SK-N-SH (cell line): Measurements from ENCODE around the gene CYLD. TPM values are rescaled to one million over a fixed set of nuclear protein-coding genes. Genes with fewer than 3 reads are reported as not detected.

Source experiments
- CTCF ChIA-PET: fragments of 300-600, 350-600 bp; formaldehyde crosslinking; extraction: SDS; loops from one replicate; lab custom pipeline; 2021; lab: Yijun Ruan, JAX
- POLR2A ChIA-PET: fragments of 350-600 bp; sonication (Branson Sonifier 250); formaldehyde crosslinking; extraction: SDS; loops from one replicate; lab custom pipeline; 2020; ENCODE audit warnings: antibody characterized with exemption, inconsistent platforms; lab: Yijun Ruan, JAX
- DNase-seq: peaks from one replicate; pipeline ENCODE4 v3.0.0; 2012
- H2AFZ ChIP-seq: fragments of 200-600 bp; sonication (generic); 2 replicates; pipeline ENCODE4 v1.8.1; 2016; ENCODE audit warnings: antibody characterized with exemption, mild to moderate bottlenecking, low read depth
- H3F3A ChIP-seq: fragments of 200-600 bp; sonication (generic); replicated peaks from 2 replicates; pipeline ENCODE3; 2016; ENCODE audit warnings: antibody characterized with exemption, mild to moderate bottlenecking; ENCODE audit not compliant: insufficient read depth
- H3K27ac ChIP-seq, 2 experiments: fragments of 200-500 bp in 1 of 2; fragments of 200-600 bp in 1 of 2; sonication (Bioruptor generic) in 1 of 2; sonication (generic), shearing (Covaris generic) in 1 of 2; 2 replicates each; pipeline versions ENCODE4 v1.5.1 to v1.6.1; 2014 to 2016; ENCODE audit warnings: low read depth in 2 of 2, inconsistent platforms in 1 of 2, low read length in 1 of 2, mild to moderate bottlenecking in 1 of 2, mixed read lengths in 1 of 2
- H3K27me3 ChIP-seq: fragments of 200-600 bp; sonication (generic), shearing (Covaris generic); 2 replicates; pipeline ENCODE4 v1.6.1; 2016; ENCODE audit warnings: mixed run types; ENCODE audit not compliant: insufficient read depth
- H3K36me3 ChIP-seq, 2 experiments: fragments of 200-500 bp in 1 of 2; fragments of 200-600 bp in 1 of 2; sonication (Bioruptor generic) in 1 of 2; sonication (generic) in 1 of 2; replicated peaks in 1 of 2; 2 replicates each; pipeline versions ENCODE3 to v1.5.1; 2014 to 2016; ENCODE audit warnings: low read length in 1 of 2, mild to moderate bottlenecking in 1 of 2; ENCODE audit not compliant: insufficient read depth in 2 of 2, control insufficient read depth in 1 of 2
- H3K4me1 ChIP-seq, 2 experiments: fragments of 200-500 bp in 1 of 2; fragments of 200-600 bp in 1 of 2; sonication (Bioruptor generic) in 1 of 2; sonication (generic), shearing (Covaris generic) in 1 of 2; 2 replicates each; pipeline versions ENCODE4 v1.5.1 to v1.6.1; 2014 to 2016; ENCODE audit warnings: low read depth in 1 of 2, low read length in 1 of 2, mixed run types in 1 of 2; ENCODE audit not compliant: insufficient read depth in 2 of 2, control insufficient read depth in 1 of 2
- H3K4me2 ChIP-seq: fragments of 200-600 bp; sonication (generic), shearing (Covaris generic); 2 replicates; pipeline ENCODE4 v1.6.1; 2017; ENCODE audit warnings: mixed run types
- H3K4me3 ChIP-seq, 2 experiments: fragments of 200-500 bp in 1 of 2; fragments of 200-600 bp in 1 of 2; sonication (Bioruptor generic) in 1 of 2; sonication (generic), shearing (Covaris generic) in 1 of 2; 2 replicates each; pipeline versions ENCODE4 v1.5.1 to v1.8.1; 2014 to 2016; ENCODE audit warnings: low read depth in 2 of 2, inconsistent platforms in 1 of 2, low read length in 1 of 2, mild to moderate bottlenecking in 1 of 2, mixed read lengths in 1 of 2, moderate library complexity in 1 of 2
- H3K79me2 ChIP-seq: fragments of 200-600 bp; sonication (generic); 2 replicates; pipeline ENCODE4 v1.8.1; 2017; ENCODE audit warnings: mild to moderate bottlenecking; ENCODE audit not compliant: insufficient read depth
- H3K9ac ChIP-seq: fragments of 200-600 bp; sonication (generic); 2 replicates; pipeline ENCODE4 v1.6.1; 2017; ENCODE audit warnings: mixed run types
- H3K9me2 ChIP-seq: fragments of 200-600 bp; sonication (generic); 2 replicates; pipeline ENCODE4 v1.6.1; 2017; ENCODE audit warnings: mixed run types
- H3K9me3 ChIP-seq: fragments of 200-600 bp; sonication (generic); 2 replicates; pipeline ENCODE4 v1.6.1; 2017; ENCODE audit warnings: mixed run types, mild to moderate bottlenecking, moderate library complexity
- H4K20me1 ChIP-seq: fragments of 200-600 bp; sonication (generic); 2 replicates; pipeline ENCODE4 v1.6.1; 2017; ENCODE audit warnings: mild to moderate bottlenecking, mixed run types; ENCODE audit not compliant: insufficient read depth
- EZH2phosphoT487 ChIP-seq: fragments of 200-600 bp; sonication (generic); IDR thresholded peaks from 2 replicates; pipeline ENCODE4 v1.6.1; 2017; ENCODE audit warnings: low read depth, mixed run types, mild to moderate bottlenecking, antibody characterized with exemption, moderate library complexity, borderline replicate concordance
- FOXJ3 ChIP-seq: sonication (generic); formaldehyde crosslinking; IDR thresholded peaks from 2 replicates; pipeline ENCODE4 v1.5.1; 2020; ENCODE audit warnings: mild to moderate bottlenecking, missing genetic modification reagents
- GABPA ChIP-seq: IDR thresholded peaks from 2 replicates; pipeline ENCODE4 v1.4.0; 2012; ENCODE audit warnings: low read depth, mild to moderate bottlenecking
- NFIC ChIP-seq: IDR thresholded peaks from 2 replicates; pipeline ENCODE4 v1.4.0; 2012; ENCODE audit warnings: borderline replicate concordance
- RAD21 ChIP-seq: IDR thresholded peaks from 2 replicates; pipeline ENCODE4 v1.6.1; 2012; ENCODE audit warnings: mild to moderate bottlenecking, low read length
- RFX5 ChIP-seq: IDR thresholded peaks from 2 replicates; pipeline ENCODE4 v1.6.1; 2012; ENCODE audit warnings: mild to moderate bottlenecking, improper control_type of control experiment, low read length
- TAF1 ChIP-seq: IDR thresholded peaks from 2 replicates; pipeline ENCODE4 v1.6.1; 2012; ENCODE audit warnings: low read depth, mild to moderate bottlenecking, low read length, moderate library complexity, borderline replicate concordance
- WGBS: methylation state at CpG from one replicate; pipeline ENCODE4 v1.1.6; 2017; ENCODE audit warnings: low lambda C conversion rate; 5-methylcytosine and 5-hydroxymethylcytosine counted together
- polyA plus RNA-seq, 3 experiments: library from polyadenylated mRNA; depleted of rRNA; stranded (reverse); fragments of >200 nt; gene quantifications; 2 replicates each; pipeline ENCODE4 v1.2.3, GENCODE V29; 2012
- TF ChIP-seq, protein P1 (sequence below): fragments of 200-600 bp; sonication (generic); IDR thresholded peaks from 2 replicates; pipeline ENCODE4 v1.6.1; 2017; ENCODE audit warnings: antibody characterized with exemption, mild to moderate bottlenecking, moderate library complexity

Gene CYLD
- polyA plus RNA-seq, 1 of the 3 experiments (the other 2 are of a cell fraction) = 6.5 TPM

DNA sequence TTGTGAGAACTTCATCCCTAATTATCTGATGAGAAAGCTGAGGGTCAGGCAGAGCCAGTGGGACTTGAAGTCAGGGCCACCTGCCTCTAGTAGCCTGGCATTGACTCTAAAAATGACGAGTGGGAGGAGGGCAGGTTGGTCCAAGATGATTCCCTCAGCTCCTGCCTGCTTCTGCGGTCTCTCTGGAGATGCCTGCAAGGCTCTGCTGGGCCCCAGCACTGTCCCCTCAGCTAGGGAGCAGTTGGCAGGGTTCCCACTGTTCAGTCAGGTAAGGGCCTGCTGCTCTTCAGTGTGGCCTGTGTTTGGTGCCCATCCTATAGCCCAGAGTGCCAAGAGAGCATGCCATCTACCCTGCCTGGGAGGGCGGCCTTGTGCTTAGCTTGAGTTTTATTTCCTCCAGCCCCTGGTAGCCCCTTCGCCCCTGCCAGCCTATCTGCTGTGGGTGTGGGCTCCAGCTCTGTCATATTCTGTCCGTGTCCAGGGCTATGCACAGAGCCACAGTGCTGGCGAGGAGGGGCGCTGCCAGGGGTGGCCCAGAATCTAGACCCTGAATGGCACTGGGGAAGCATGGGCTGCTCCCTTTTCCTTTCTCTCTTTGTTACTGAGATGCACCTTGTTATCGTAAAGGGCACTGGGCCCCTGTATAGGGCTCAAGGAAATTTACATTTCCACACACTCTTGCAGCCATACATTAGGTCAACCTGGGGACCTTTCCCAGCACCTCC lies 68.5 kb downstream of the CYLD start:
- ChIA-PET CTCF (interaction anchor here (1.4 kb wide), 1 partner anchor 145 kb away, joined by 7 read pairs; no protein-coding TSS in a partner anchor), POLR2A (no interaction called here)
- no peaks in the 10 kb centered on the region for H3K9me3 ChIP-seq
- H3K4me3 ChIP-seq = no peak overlapping the region
- no peaks in the 10 kb centered on the region for H3K27me3 ChIP-seq
- H3K27ac ChIP-seq = no peak overlapping the region
- no peak overlapping the region for H2AFZ ChIP-seq
- H3K79me2 ChIP-seq = no peaks in the 10 kb centered on the region
- 60% methylated on average over 6 of the region's 8 CpGs for WGBS
- no peaks in the 10 kb centered on the region for H3K9me2 ChIP-seq
- no peaks in the 10 kb centered on the region for H3F3A ChIP-seq
- H3K9ac ChIP-seq = no peak overlapping the region
- no peak for TF ChIP-seq GABPA
- no peak for TF ChIP-seq RFX5
- TF ChIP-seq FOXJ3 (CRISPR knock-in tag) = no peak
- TF ChIP-seq, protein P1, sequence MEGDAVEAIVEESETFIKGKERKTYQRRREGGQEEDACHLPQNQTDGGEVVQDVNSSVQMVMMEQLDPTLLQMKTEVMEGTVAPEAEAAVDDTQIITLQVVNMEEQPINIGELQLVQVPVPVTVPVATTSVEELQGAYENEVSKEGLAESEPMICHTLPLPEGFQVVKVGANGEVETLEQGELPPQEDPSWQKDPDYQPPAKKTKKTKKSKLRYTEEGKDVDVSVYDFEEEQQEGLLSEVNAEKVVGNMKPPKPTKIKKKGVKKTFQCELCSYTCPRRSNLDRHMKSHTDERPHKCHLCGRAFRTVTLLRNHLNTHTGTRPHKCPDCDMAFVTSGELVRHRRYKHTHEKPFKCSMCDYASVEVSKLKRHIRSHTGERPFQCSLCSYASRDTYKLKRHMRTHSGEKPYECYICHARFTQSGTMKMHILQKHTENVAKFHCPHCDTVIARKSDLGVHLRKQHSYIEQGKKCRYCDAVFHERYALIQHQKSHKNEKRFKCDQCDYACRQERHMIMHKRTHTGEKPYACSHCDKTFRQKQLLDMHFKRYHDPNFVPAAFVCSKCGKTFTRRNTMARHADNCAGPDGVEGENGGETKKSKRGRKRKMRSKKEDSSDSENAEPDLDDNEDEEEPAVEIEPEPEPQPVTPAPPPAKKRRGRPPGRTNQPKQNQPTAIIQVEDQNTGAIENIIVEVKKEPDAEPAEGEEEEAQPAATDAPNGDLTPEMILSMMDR = no peak
- no peak for TF ChIP-seq RAD21
- no peak for TF ChIP-seq EZH2phosphoT487
- TF ChIP-seq, all 33 proteins: peak for 0
- DNase-seq = no peak
- Histone ChIP-seq H3K36me3 (no peaks in the 10 kb centered on the region), H3K4me2 (no peak overlapping the region), H4K20me1 (no peaks in the 10 kb centered on the region), H3K4me1 (peaks cover 0 to 3% of the 10 kb centered on the region in 2 experiments; a peak in 1 of 4 replicates)

DNA sequence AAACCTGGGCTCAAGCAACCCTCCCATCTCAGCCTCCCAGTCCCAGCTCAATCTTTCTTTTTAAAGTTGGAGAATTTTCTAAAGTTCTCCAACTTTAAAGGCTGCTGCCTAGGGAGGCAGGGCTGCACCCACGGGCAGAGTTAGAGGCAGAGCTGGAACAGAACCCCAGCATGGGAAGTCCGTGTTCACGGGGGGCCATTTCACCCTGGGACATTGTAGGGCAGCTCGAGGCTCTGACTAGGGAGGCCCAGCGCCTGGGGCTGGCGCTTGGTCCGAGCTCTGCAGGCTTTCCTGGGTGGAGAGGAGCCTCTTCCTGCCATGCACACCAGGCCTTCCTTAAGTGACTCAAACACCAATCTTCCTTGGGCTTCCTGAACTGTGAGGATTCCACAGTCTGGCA lies 70.2 kb downstream of the CYLD start:
- no peak overlapping the region for H3K4me2 ChIP-seq
- H3F3A ChIP-seq = no peaks in the 10 kb centered on the region
- WGBS = 43% methylated on average over 7 of the region's 7 CpGs
- no peaks in the 10 kb centered on the region for H3K9me2 ChIP-seq
- no peaks in the 10 kb centered on the region for H3K27me3 ChIP-seq
- H3K9me3 ChIP-seq = no peaks in the 10 kb centered on the region
- CTCF ChIA-PET = interaction anchor here (0.9 to 1.8 kb wide), 2 partner anchors 147 to 457 kb away, joined by 3 to 5 read pairs; no protein-coding TSS in a partner anchor
- no peaks in the 10 kb centered on the region for H4K20me1 ChIP-seq
- H2AFZ ChIP-seq = no peak overlapping the region
- DNase-seq = no peak
- H3K4me3 ChIP-seq = no peak overlapping the region
- no peak overlapping the region for H3K9ac ChIP-seq
- no peak overlapping the region for H3K27ac ChIP-seq
- no peaks in the 10 kb centered on the region for H3K36me3 ChIP-seq
- TF ChIP-seq FOXJ3 (CRISPR knock-in tag) (no peak), TAF1 (no peak), NFIC (no peak)
- POLR2A ChIA-PET = no interaction called here
- H3K4me1 ChIP-seq = no peaks in the 10 kb centered on the region
- no peaks in the 10 kb centered on the region for H3K79me2 ChIP-seq
